ENCODE measurements around the gene UTF1.
"Not testable (repeated sequence)": the region's sequence is repeated elsewhere in the genome, so short reads cannot be mapped to it uniquely, and the experiment has no call there.

UTF1 gene

DNA sequence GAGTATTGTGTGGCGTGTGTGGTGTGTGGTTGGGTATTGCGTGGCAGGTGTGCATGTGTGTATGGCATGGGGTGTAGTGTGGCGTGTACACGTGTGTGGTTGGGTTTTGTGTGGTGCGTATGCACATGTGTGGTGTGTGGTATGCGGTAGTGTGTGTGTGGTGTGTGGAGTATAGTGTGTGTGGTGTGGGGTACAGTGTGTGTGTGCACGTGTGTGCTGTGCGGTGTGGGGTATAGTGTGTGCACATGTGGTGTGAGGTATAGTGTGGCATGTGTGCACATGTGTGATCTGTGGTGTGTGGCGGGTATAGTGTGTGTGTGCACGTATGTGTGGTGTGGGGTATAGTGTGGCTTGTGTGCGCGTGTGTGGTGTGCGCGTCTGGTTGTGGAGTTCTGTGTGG, 20.9 kb upstream of the UTF1 start:
- DNase-seq (ENCODE audit: low spot score) (no peak), FAIRE-seq (peak; percentile 91)

DNA sequence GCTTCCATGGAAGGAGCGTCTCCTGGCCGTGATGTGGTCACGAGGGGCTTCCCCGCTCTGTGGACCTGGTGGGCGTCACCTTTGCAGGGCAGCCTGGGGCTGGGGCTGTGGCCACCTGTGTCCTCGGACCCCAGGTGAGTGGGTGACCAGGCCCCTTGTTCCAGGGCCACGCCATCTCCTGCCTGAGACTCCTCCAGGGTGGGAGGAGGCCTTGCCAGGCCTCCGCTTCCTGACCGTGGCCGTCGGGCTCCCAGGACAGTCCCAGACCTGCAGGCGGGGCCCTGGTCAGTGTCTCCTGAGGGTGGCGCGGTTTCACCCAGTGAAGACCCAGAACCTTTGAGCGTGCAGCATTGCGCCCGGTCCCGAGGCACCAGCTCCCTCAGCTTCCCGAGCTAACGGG, 20.4 kb upstream of the UTF1 start:
- DNase-seq (ENCODE audit: low spot score) (no peak), FAIRE-seq (no peak)

DNA sequence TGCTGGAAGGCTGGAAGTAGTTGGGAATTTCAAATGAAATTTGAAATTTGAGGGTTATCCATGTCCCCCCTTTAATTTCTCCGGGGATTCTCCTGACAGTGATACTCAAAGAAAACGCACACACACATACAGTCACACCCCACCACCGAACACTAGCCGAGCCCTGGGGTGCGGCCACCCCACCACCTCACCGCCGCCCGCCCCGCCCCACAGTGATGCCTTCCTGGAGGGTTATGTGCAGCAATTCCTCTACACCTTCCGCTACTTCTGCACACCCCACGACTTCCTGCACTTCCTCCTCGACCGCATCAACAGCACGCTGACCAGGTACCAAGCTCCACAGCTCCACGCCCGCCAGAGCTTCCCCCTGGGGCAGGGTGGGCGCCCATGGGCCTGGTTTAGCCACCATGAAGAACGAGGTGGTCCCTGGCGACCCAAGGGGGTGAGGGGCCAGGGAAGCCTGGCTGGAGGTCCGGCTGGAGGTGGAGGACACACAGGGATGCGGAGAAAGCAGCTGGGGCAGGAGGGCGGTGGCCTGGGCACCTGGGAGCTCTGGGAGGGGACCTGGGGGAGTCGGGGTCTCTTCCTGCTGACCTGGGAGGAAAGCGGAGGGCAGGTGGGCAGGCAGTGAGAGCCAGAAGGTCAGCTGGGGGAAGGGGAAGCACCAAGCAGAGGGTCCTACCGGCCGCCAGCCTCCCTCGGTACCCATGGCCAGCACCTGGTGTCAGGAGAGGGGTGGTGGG, 19.4 kb upstream of the UTF1 start:
- FAIRE-seq: no peak
- no peak for DNase-seq (ENCODE audit: low spot score)

DNA sequence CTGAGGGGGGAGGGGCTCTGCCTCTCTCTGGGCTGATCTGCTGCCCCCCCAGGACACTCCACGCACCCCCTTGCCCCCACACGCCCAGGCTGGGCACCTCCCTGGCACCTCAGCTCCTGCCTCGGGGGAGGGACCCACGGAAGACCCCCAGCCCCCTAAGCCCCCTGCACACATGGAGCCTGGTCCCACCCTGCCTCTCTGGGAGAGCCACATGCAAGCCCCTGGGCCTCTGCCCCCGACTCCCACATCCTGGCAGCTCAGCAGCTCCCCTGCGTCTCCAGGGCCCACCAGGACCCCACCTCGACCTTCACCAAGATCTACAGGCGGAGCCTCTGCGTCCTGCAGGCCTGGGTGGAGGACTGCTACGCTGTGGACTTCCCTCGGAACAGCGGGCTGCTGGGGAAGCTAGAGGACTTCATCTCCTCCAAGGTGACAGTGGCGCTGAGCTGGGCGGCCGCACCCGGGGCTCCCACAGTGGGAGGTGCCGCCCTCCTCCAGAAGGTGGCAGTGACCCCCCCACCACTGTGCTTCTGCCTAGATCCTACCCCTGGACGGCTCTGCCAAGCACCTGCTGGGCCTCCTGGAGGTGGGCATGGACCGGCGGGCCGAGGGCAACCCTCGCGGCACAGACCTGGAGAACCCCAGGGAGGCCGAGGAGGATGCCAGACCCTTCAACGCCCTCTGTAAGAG, 18.7 kb upstream of the UTF1 start:
- FAIRE-seq: no peak
- no peak for DNase-seq (ENCODE audit: low spot score)

DNA sequence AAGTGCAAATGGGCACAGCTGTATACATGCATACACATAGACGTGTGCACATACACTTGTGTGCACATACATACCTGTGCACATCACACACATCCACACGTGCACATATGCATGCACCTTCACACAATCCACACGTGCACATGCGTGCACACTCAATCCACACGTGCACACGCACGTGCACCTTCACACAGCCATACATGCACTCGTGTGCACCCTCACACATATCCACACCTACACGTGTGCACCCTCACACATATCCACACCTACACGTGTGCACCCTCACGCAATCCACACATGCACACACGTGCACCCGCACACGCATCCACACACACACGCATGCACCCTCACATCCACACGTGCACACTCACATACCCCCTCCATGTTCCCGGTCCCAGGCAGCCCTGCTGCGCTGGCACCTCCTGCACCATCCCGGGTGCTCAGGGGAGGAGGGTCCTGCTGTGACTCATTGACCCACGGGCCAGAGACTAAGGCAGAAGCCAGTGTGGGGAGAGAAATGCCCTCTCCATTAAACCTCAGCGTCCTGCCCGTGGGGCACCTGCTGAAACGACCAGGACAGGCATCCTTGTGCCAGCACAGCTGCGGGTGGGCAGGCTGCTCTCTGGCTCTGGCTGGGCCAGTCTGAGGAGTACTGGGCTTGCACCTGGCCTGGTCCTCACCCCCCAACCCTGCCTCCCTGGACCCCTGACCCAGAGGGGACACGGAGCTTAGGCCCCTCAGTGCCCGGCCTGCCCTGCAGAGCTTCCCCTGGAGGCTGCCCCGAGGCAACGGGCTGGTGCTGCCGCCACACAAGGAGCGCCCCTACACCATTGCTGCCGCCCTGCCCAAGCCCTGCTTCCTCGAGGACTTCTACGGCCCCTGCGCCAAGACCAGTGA, 17.8 kb upstream of the UTF1 start:
- FAIRE-seq: peak; percentile 74

DNA sequence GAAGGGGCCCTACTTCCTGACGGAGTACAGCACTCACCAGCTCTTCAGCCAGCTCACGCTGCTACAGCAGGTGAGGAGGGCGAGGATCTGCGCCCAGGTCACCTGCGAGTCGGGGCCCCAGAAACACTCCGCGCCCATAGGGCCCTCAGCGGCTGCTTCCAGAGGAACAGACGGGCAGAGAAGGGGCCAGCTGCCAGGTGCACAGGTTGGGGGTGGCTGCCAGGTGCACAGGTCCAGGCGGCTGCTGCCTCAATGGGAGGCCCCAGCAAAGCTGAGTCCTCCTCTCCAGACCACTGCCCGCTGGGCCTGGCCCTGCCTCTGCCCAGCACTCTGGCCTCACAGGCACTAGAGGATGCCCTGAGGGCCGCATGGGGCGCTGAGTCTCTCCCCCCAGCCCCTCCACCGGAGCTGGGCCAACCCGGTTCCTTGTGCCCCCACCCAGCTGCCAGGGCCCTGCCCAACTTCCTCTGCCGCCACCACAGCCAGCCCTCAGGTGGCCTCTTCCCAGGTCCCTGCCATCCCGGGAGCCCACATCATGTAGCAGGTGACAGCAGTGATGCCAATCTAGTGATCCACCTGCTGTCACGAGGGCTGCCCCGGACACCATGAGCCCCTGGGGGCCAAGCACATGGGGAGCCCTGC, 17.0 kb upstream of the UTF1 start:
- FAIRE-seq (no peak), DNase-seq (ENCODE audit: low spot score) (no peak)

More for the DNA sequence above, 17.8 kb upstream of the UTF1 start:
- no peak for DNase-seq (ENCODE audit: low spot score)

DNA sequence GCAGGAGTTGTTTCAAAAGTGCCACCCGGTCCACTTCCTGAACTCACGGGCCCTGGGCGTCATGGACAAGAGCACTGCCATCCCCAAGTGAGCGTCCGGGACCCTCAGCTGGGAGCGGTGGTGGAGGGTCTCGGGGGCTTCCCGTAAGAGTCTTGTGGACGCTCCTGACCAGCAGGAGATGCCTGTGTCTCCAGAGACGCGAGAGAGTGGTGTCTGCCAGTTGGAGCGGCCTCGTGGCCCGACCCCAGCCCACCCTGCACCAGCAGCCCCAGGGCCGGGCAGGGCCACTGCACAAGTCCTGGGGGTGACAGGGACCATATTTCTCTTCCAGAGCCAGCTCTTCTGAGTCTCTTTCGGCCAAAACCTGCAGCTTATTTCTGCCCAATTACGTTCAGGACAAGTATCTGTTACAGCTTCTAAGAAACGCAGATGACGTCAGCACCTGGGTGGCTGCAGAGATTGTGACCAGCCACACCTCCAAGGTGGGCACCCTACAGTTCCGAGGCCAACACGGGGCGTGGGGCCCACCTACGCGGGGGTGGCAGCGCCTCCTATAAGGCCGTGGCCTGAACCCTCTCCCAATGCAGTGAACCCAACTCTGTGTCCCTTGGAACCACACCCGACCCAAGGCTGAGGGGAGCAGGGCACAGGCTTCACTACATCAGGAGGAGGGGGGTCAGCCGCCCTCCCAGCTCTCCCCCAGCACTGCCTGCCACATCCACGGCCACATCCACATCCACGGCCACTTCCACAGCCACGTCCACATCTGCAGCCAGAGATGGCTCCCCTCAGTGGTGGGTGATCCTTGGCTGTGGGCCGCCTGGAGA, 16.2 kb upstream of the UTF1 start:
- FAIRE-seq (no peak), DNase-seq (ENCODE audit: low spot score) (no peak)

DNA sequence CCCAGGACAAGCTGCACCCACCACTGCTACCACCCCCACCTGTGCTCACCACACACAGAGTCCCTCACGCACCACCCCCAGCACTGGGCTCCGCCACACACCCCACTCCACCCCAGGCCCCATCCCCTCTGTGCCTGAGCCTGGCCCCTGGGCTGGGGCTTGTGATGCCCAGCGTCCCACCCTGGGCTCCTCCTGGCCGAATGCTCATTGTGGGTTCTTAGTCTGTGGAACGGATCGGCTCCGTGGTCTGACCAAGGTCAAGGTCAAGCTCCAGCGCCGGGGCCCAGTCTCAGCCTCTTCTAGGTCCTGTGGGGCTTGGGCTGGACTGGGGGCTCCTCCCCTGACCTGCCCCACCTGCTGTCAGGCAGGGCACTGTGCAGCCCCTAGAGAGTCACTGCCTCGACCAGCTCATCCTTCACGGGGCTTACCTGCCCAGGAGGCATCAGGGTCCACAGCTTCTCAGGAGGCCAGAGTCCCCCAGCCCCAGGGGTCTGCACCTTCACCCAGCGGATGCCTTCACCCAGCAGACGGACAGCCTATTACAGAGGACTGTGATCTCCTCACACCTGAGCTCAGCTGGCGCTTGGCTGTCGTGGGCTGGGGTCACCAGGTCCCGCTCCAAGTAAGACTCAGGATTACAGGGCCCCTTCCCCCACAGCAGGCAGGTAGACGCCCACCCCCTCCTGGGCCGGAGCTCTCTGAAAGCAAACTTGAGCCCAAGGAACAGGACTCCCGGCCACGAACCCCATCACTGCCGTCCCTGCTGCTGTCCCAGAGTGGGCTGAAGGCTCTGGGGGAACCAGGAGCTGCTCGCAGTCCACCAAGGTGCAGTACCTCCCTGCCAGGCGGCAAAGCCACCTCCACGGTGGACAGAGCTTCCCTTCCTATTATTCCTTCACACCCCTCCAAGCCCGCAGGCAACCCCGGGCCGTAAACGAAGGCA, 15.3 kb upstream of the UTF1 start:
- FAIRE-seq: no peak
- no peak for DNase-seq (ENCODE audit: low spot score)

DNA sequence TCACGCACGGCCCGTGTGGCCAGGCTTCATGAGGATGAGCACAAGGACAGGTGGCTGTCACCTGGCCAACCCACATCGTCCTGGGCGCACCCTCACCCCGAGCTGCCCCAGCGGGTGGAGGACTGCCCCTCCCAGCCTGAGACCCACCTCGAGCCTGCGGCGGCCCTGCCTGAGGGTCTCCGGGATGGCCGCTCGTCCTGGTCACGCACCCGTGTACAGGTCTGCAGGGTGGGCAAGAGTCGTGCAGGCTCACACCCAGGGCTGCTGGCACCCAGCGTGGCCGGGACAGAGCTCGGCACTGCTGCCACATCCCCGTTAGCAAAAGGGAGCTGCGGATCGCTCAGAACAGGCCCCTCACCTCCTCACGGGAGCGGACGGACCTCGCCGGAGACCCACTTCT, 14.4 kb upstream of the UTF1 start:
- FAIRE-seq (no peak), DNase-seq (ENCODE audit: low spot score) (no peak)

DNA sequence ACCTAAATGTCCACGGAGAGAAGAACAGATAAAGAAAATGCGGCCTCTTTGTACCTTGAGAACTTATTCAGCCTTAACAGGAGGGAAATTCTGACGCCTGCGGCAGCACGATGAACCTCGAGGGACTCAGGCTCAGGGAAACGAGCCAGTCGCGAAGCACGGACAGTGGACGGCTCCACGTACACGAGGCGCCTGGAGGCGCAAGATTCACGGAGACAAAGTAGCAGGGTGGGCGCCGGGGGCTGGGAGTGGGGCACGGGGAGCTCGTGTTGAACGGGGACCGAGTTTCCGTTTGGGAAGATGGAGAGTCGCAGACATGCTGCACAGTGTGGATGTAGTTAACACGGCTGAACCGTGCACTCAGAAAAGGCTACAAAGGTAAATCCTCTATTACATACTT, 13.2 kb upstream of the UTF1 start:
- DNase-seq (ENCODE audit: low spot score) (no peak), FAIRE-seq (no peak)

DNA sequence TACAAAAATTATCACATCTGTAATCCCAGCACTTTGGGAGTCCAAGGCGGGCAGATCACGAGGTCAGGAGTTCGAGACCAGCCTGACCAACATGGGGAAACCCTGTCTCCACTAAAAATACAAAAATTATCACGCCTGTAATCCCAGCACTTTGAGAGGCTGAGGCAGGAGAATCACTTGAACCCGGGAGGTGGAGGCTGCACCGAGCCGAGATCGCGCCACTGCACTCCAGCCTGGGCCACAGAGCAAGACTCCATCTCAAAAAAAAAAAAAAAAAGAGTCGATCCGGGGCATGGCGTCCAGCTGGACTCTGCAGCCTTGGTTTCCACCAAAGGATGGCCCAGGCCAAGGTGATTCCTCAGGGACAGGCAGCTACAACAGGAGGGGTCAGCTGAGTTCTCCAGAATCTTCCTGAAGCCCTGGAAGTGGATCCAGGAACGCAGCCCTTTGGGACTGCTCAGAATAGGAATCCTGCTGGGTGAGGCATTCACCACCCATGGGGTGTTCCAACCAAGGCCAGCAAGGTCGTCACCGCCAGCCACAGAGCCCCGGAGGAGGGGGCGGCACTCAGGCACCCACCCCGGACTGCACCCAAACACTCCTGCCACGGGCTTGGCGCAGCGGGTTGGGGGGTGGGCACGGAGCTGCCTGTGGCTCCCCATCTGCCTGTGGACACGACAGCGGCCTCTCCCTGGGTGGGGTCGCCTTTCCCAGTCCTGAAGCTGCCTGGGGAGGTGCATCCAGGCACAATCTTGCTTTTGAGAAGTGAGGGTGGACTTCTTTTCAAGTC, 12.0 kb upstream of the UTF1 start:
- no peak for DNase-seq (ENCODE audit: low spot score)
- no peak for FAIRE-seq

DNA sequence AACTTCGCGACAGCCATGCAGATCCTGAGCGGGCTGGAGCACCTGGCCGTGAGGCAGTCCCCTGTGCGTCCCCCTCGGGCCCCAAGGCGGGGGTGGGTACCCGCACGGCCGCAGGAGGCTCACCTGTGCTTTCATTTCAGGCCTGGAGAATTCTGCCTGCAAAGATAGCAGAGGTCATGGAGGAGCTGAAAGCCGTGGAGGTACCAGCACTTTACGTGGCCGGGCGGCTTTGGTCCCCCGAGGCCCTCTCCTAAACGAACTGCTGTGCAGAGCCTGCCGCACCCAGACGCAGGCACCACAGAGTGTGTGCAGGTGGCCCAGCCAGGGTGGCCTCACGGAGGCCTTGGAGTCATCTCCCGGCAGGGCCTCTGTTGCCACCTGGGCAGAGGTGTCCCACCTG, 11.1 kb upstream of the UTF1 start:
- FAIRE-seq: no peak
- no peak for DNase-seq (ENCODE audit: low spot score)

DNA sequence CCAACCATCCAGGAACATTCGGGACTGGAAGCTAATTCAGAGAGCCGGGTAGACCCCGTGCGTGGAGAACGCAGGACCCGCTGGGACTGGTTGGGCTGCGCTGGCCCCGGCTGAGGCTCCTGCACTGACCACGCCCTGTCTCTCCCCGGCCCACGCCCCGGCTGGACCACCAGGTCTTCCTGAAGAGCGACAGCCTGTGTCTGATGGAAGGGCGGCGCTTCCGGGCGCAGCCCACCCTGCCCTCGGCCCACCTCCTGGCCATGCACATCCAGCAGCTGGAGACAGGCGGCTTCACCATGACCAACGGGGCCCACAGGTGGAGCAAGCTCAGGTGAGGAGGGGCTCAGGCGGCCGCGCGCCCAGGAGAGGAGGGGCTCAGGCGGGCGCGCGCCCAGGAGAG, 10.2 kb upstream of the UTF1 start:
- FAIRE-seq: no peak
- DNase-seq (ENCODE audit: low spot score): no peak

DNA sequence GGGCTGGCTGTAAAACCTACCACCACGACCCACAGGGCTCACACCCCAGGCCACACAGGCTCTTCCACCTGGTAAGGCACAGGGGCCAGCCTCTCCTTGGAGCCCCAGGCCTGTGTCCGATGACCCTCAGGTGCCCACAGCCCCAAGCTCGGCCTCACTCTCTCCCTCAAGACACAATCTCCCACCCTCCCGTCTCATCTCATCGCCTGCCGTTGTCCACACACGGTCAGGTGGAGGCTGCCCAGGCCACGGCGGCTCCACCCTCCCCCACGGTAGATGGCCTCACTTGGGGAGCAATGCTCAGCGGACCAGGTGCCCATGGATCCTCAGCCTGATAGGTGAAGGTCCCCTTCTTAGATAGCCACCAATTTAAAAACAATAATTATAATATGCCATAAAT, 8.7 kb upstream of the UTF1 start:
- FAIRE-seq (no peak), DNase-seq (ENCODE audit: low spot score) (no peak)

DNA sequence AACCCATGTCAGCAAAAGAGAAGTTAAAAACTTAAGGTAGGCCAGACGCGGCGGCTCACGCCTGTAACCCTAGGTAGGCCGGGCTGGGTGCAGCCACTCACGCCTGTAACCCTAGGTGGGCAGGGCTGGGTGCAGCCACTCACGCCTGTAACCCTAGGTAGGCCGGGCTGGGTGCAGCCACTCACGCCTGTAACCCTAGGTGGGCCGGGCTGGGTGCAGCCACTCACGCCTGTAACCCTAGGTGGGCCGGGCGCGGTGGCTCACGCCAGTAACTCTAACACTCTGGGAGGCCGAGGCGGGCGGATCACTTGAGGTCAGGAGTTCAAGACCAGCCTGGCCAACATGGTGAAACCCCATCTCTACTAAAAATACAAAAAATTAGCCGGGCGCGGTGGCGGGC, 8.3 kb upstream of the UTF1 start:
- not testable (repeated sequence) for FAIRE-seq; DNase-seq (ENCODE audit: low spot score)

DNA sequence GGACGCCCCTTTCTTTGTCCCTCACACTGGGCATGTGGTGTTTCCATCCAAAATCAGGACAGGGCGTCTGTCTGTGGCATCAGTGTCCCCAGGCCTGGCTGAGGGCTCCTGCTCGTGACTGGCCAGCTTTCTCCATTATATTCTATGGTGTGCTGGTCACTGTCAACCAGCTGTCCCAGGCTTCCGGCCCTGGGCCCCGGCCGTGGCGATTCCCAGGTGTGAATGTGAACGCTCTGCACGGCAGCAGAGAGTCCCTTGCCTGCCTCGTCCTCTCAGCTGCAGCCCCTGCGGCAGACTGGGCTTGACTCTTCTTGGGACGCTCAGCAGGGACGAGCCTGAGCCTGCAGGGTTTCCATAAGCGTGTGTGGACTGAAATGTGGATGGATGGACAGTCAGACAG, 5.9 kb upstream of the UTF1 start:
- DNase-seq (ENCODE audit: low spot score) (no peak), FAIRE-seq (no peak)

DNA sequence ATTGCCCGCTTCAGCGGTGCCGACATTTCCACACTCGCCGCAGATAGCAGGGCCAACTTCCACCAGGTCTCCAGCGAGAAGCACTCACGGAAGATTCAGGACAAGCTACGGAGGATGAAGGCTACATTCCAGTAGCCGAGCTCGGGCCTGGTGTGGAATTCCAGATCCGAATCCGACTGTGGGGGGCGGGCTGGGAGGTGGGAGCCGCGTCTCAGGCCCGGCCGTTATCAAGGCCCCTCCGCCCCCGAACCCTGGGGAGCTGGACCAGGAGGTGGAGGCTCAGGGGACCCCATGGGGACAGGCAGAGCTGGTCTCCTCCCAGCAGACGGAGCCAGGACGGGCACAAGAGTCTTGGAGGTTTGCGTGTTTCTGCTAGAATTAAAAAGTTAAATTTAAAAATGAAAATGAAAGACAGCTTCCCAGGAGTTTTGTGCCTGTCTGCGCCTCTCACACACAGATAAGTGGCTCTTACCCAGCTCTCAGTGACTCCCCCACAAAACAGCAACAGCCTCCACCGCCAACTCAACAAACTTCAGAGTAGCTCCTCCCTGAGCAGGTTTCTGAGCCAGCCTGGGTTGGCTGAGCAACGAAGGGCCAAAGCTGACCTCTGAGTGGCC, 5.2 kb upstream of the UTF1 start:
- no peak for FAIRE-seq
- no peak for DNase-seq (ENCODE audit: low spot score)

DNA sequence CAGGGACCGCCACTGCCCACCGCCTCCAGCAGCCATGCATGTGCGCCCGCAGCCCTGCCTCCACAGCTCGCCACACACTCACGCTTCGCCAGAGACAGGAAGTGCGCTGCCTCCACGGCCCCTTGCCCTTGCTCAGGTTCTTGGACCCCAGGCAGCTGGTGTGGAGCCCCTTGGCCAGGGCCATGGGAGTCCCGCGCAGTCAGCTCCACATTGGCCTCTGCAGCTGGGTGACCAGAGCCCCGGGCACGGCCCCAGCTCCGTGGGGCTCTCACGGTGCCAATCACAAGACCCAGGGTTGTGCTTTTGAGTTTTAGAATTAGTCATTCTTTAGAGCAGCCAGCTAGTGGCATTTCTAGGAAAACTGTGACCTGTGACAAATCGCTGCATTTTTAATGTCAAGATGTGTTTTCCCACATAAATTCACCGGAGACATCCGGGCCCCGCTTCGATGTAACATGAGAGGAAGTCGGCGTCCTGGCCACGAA, 4.3 kb upstream of the UTF1 start:
- no peak for DNase-seq (ENCODE audit: low spot score)
- no peak for FAIRE-seq

Data from urothelium cell line (cell line).